ENCODE measurements around the gene UBTF.

The UBTF gene

GRCh38 chr17:44170135-44170498 lies 49.4 kb downstream of the UBTF start:
- TF ChIP-seq MAX (IDR thresholded peaks at IDR 0.05) = no peak
- no peak for TF ChIP-seq TCF12 (IDR thresholded peaks at IDR 0.05; ENCODE audit: low read depth)
- no peak for TF ChIP-seq EGR1 (IDR thresholded peaks at IDR 0.05)
- no peak for TF ChIP-seq REST (IDR thresholded peaks at IDR 0.05; ENCODE audit: low read depth)
- TF ChIP-seq TEAD4 (IDR thresholded peaks at IDR 0.05) = no peak
- TF ChIP-seq CREB1 (IDR thresholded peaks at IDR 0.05; ENCODE audit: low read depth) = no peak
- no peak for TF ChIP-seq EP300 (IDR thresholded peaks at IDR 0.05; ENCODE audit: borderline replicate concordance)
- no peak for TF ChIP-seq CEBPB (IDR thresholded peaks at IDR 0.05)
- TF ChIP-seq NFIC (IDR thresholded peaks at IDR 0.05) = no peak
- TF ChIP-seq FOXM1 (IDR thresholded peaks at IDR 0.05; ENCODE audit: borderline replicate concordance, low read depth) = no peak
- no peak for TF ChIP-seq USF1 (IDR thresholded peaks at IDR 0.05)
- TF ChIP-seq RAD21 (IDR thresholded peaks at IDR 0.05; ENCODE audit: low read depth) = no peak
- TF ChIP-seq TAF1 (IDR thresholded peaks at IDR 0.05; ENCODE audit: low read depth) = no peak
- no peak for TF ChIP-seq ZBTB7A (IDR thresholded peaks at IDR 0.05; ENCODE audit: low read depth)

- TF ChIP-seq FOXM1 (IDR thresholded peaks at IDR 0.05; ENCODE audit: borderline replicate concordance, low read depth) (no peak), TAF1 (IDR thresholded peaks at IDR 0.05; ENCODE audit: low read depth) (no peak), TEAD4 (IDR thresholded peaks at IDR 0.05) (no peak), YY1 (IDR thresholded peaks at IDR 0.05; ENCODE audit: low read depth) (no peak), REST (IDR thresholded peaks at IDR 0.05; ENCODE audit: low read depth) (no peak), USF1 (IDR thresholded peaks at IDR 0.05) (no peak), CEBPB (IDR thresholded peaks at IDR 0.05) (no peak), CREB1 (IDR thresholded peaks at IDR 0.05; ENCODE audit: low read depth) (no peak), EGR1 (IDR thresholded peaks at IDR 0.05) (no peak), NFIC (IDR thresholded peaks at IDR 0.05) (no peak), TCF12 (IDR thresholded peaks at IDR 0.05; ENCODE audit: low read depth) (no peak), EP300 (IDR thresholded peaks at IDR 0.05; ENCODE audit: borderline replicate concordance) (no peak), ZBTB7A (IDR thresholded peaks at IDR 0.05; ENCODE audit: low read depth) (no peak), RAD21 (IDR thresholded peaks at IDR 0.05; ENCODE audit: low read depth) (no peak)
These were observed 52.2 kb downstream of the UBTF start for GRCh38 chr17:44167181-44167861.

- TF ChIP-seq EP300 (IDR thresholded peaks at IDR 0.05; ENCODE audit: borderline replicate concordance) = no peak
- TF ChIP-seq MAX (IDR thresholded peaks at IDR 0.05) = no peak
- TF ChIP-seq TCF12 (IDR thresholded peaks at IDR 0.05; ENCODE audit: low read depth) = no peak
- no peak for TF ChIP-seq NFIC (IDR thresholded peaks at IDR 0.05)
These were observed 55.0 kb downstream of the UBTF start for GRCh38 chr17:44164476-44164875.

- TF ChIP-seq TAF1 (IDR thresholded peaks at IDR 0.05; ENCODE audit: low read depth) (no peak), TEAD4 (IDR thresholded peaks at IDR 0.05) (no peak), TCF12 (IDR thresholded peaks at IDR 0.05; ENCODE audit: low read depth) (no peak)
These were observed 59.8 kb downstream of the UBTF start for GRCh38 chr17:44159519-44160210.

- TF ChIP-seq EP300 (IDR thresholded peaks at IDR 0.05; ENCODE audit: borderline replicate concordance) = no peak
- TF ChIP-seq CEBPB (IDR thresholded peaks at IDR 0.05) = no peak
- no peak for TF ChIP-seq TEAD4 (IDR thresholded peaks at IDR 0.05)
- no peak for TF ChIP-seq FOXM1 (IDR thresholded peaks at IDR 0.05; ENCODE audit: borderline replicate concordance, low read depth)
- TF ChIP-seq RAD21 (IDR thresholded peaks at IDR 0.05; ENCODE audit: low read depth) = no peak
- no peak for TF ChIP-seq REST (IDR thresholded peaks at IDR 0.05; ENCODE audit: low read depth)
- no peak for TF ChIP-seq EGR1 (IDR thresholded peaks at IDR 0.05)
- no peak for TF ChIP-seq CREB1 (IDR thresholded peaks at IDR 0.05; ENCODE audit: low read depth)
- no peak for TF ChIP-seq TAF1 (IDR thresholded peaks at IDR 0.05; ENCODE audit: low read depth)
- TF ChIP-seq ZBTB7A (IDR thresholded peaks at IDR 0.05; ENCODE audit: low read depth) = no peak
- no peak for TF ChIP-seq USF1 (IDR thresholded peaks at IDR 0.05)
- TF ChIP-seq NFIC (IDR thresholded peaks at IDR 0.05) = no peak
These were observed 64.0 kb downstream of the UBTF start for GRCh38 chr17:44155488-44155887.

Data from Ishikawa (cell line).